Heart left ventricle (tissue), 16 donors: Measurements from ENCODE around the gene NEMP2. TPM values are rescaled to one million over a fixed set of nuclear protein-coding genes. Genes with fewer than 3 reads are reported as not detected.
A peak's percentile ranks its signal among the peaks of the same experiment; 100 is the strongest.

Source experiments
- ATAC-seq, 4 donors: fragments of 200-7000 bp; cut with Tn5 transposase; one replicate each; pipeline ENCODE4 v1.9.1; 2020 to 2022; ENCODE audit warnings: moderate library complexity in 4 of 4, mild to moderate bottlenecking in 3 of 4, moderate number of reproducible peaks in 1 of 4
- DNase-seq, 5 donors: peaks; one replicate each; pipeline ENCODE4 v3.0.0-alpha.2; 2020
- H3K27ac ChIP-seq, 12 donors: fragments of 200-600 bp; sonication (generic) in 4 of 12; one replicate each; pipeline versions ENCODE4 v1.5.0 to v1.8.0; 2016 to 2022; ENCODE audit warnings: mild to moderate bottlenecking in 2 of 12
- H3K27me3 ChIP-seq, 9 donors: fragments of 200-600 bp; sonication (generic) in 2 of 9; one replicate each; pipeline versions ENCODE4 v1.5.1 to v1.8.0; 2016 to 2022; ENCODE audit warnings: mild to moderate bottlenecking in 3 of 9
- H3K36me3 ChIP-seq, 9 donors: fragments of 200-600 bp; sonication (generic) in 2 of 9; one replicate each; pipeline versions ENCODE4 v1.5.0 to v1.8.0; 2018 to 2022; ENCODE audit warnings: mild to moderate bottlenecking in 2 of 9
- H3K4me1 ChIP-seq, 12 donors: fragments of 200-600 bp; sonication (generic) in 4 of 12; one replicate each; pipeline versions ENCODE4 v1.5.0 to v1.8.0; 2016 to 2022; ENCODE audit warnings: mild to moderate bottlenecking in 3 of 12
- H3K4me3 ChIP-seq, 12 donors: fragments of 200-600 bp; sonication (generic) in 4 of 12; one replicate each; pipeline versions ENCODE4 v1.5.0 to v1.8.0; 2017 to 2022; ENCODE audit warnings: mild to moderate bottlenecking in 9 of 12, moderate library complexity in 4 of 12
- H3K9me3 ChIP-seq, 12 donors: fragments of 200-600 bp; sonication (generic) in 4 of 12; one replicate each; pipeline versions ENCODE4 v1.5.0 to v1.8.0; 2016 to 2022; ENCODE audit warnings: mild to moderate bottlenecking in 1 of 12
- POLR2A ChIP-seq, 2 donors: fragments of 450-650 bp; IDR thresholded peaks; one replicate each; pipeline ENCODE4 v1.6.1; 2017; ENCODE audit warnings: antibody characterized with exemption in 2 of 2, mild to moderate bottlenecking in 2 of 2, moderate library complexity in 2 of 2
- WGBS, 4 donors: extraction: QIAGEN DNeasy Blood & Tissue Kit in 2 of 4; methylation state at CpG; one replicate each; pipeline versions ENCODE4 v1.1.5 to v1.1.7; 2013 to 2018; 5-methylcytosine and 5-hydroxymethylcytosine counted together
- intact Hi-C, 10 donors: fragments of 100-400 bp; cut with DNase I; formaldehyde crosslinking; loops; one replicate each; pipeline versions ENCODE4 v1.11.1 to v1.14.2; 2022
- polyA plus RNA-seq, 2 donors: library from polyadenylated mRNA; stranded (reverse); fragments of 200-250 nt; gene quantifications; one replicate each; pipeline ENCODE4 v1.2.3, GENCODE V29; 2013
- total RNA-seq, 9 donors: library from RNA; depleted of rRNA in 2 of 9; stranded (reverse); fragments of >200 nt in 2 of 9; fragmentation: NEBNext Ultra II Directional in 3 of 9; extraction: Animal tissue kit (Norgen Biotek cat#: 25700) in 3 of 9; gene quantifications; one replicate each; pipeline versions ENCODE4 v1.1.0 to v1.2.4, GENCODE V29; 2016 to 2023
- TF ChIP-seq, protein P1 (sequence below), 12 donors: fragments of 200-600 bp; sonication (generic) in 4 of 12; IDR thresholded peaks; one replicate each; pipeline versions ENCODE4 v1.5.0 to v1.8.0; 2018 to 2022; ENCODE audit warnings: antibody characterized with exemption in 12 of 12, mild to moderate bottlenecking in 5 of 12
- donor health status: ischemic (EF 13 %, LVEDD 7.1; RV severe dilation, severe dysfunction).
- donor health status: healthy with polysubstance abuse.
- donor health status: DM: no; HTN: yes; CAD: no.
- donor health status: DM: no; HTN: no; CAD: no.
- donor health status: ischemic (EF 25% LVEDD 6.9; RV normal size, moderate dysfunction).
- donor health status: ischemic (EF 25% LVEDD 5.7; RV mildly dilated, moderate dysfunction).
- donor health status: healthy.
- donor health status: DM: yes; HTN: yes; CAD: no.
- donor health status: ischemic (EF 35%, LVEDD 5.7; RV mildly dilated, moderate dysfunction).
- donor health status: nonischemic (EF 11% LVEDD 7.7; RV severe dilation, severe dysfunction).
- donor health status: DM: yes; HTN: yes; CAD: no.
- donor health status: PGD.
- donor health status: ischemic (EF 29% LVEDD 5.4; RV normal size, mild dysfunction).
- donor health status: nonischemic (EF 23%, LVEDD 6.1; RV moderate dilation, normal function).

Gene NEMP2
- total and polyA plus RNA-seq, 11 donors, result 0.42 to 4.6 (median 2.2) TPM

DNA sequence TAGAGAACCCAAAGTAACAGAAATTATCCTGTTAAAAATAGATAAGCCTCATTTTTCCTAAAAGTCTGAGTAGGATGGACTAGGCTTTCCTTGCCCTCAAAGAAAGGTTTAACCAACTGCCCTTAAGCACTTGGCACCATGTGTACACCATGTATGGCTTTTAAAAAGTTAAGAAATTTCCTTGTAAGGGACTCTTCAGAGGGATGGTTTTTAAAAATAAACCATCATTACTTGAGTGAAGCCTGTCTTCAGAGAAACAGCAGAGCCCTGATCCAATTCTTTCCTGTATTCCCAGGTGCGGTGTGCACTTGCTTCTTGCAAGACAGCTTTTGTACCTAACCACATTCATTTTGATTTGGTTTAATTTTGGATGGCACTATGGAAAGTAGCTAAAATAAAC is 1.1 kb upstream of the NEMP2 start:
- Histone ChIP-seq H3K27ac (peak overlapping the region; percentile 92 to 99 (median 98)), H3K4me3 (peak overlapping the region; percentile 67 to 95 (median 79)), H3K27me3 (no peaks in the 10 kb centered on the region), H3K9me3 (peaks cover 0 to 41% (median 15%) of the 10 kb centered on the region in 12 donors), H3K36me3 (no peaks in the 10 kb centered on the region), H3K4me1 (peaks cover 0 to 30% (median 10%) of the 10 kb centered on the region in 12 donors)
- DNase-seq, result no peak
- WGBS, 4 donors, result 37 to 68% (median 53%) methylated on average over 1 of the region's 1 CpG
- intact Hi-C loops, result loop anchor here in 8 of 10 donors (1.0 to 10.0 kb wide), 10 partner anchors 37 to 259 kb away; partner anchors contain the start of gene NAB1 (in 4 of the 8)
- ATAC-seq, result no peak
- no peak for TF ChIP-seq POLR2A (IDR thresholded peaks at IDR 0.05)
- TF ChIP-seq, protein P1, sequence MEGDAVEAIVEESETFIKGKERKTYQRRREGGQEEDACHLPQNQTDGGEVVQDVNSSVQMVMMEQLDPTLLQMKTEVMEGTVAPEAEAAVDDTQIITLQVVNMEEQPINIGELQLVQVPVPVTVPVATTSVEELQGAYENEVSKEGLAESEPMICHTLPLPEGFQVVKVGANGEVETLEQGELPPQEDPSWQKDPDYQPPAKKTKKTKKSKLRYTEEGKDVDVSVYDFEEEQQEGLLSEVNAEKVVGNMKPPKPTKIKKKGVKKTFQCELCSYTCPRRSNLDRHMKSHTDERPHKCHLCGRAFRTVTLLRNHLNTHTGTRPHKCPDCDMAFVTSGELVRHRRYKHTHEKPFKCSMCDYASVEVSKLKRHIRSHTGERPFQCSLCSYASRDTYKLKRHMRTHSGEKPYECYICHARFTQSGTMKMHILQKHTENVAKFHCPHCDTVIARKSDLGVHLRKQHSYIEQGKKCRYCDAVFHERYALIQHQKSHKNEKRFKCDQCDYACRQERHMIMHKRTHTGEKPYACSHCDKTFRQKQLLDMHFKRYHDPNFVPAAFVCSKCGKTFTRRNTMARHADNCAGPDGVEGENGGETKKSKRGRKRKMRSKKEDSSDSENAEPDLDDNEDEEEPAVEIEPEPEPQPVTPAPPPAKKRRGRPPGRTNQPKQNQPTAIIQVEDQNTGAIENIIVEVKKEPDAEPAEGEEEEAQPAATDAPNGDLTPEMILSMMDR (IDR thresholded peaks at IDR 0.05), result no peak

DNA sequence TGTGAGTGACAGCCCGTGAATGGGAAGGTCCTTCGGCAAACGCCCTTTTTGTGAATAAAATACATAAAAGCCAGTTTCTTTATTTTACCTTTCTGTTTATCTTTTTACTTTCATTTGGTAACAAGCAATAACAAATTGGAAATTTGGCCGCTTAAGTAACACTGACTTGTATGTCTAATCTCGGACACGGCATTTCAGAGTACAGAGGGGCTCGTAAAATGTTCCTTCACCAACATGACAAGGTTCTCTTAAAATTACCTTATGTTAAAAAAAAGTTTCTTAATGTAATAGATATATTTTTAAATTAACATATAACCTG is 558 bp upstream of the NEMP2 start:
- peak overlapping the region; percentile 67 to 95 (median 79) for H3K4me3 ChIP-seq
- ATAC-seq (no peak), DNase-seq (no peak)
- H3K4me1 ChIP-seq, result peaks cover 0 to 35% (median 12%) of the 10 kb centered on the region in 12 donors
- intact Hi-C loops, result loop anchor here in 8 of 10 donors (1.0 to 10.0 kb wide), 10 partner anchors 37 to 260 kb away; partner anchors contain the start of gene NAB1 (in 4 of the 8)
- H3K36me3 ChIP-seq, result no peaks in the 10 kb centered on the region
- 2 to 3% (median 3%) methylated on average over 7 of the region's 7 CpGs for WGBS, 4 donors
- TF ChIP-seq, protein P1 (IDR thresholded peaks at IDR 0.05), result no peak
- no peak for TF ChIP-seq POLR2A (IDR thresholded peaks at IDR 0.05)
- peak overlapping the region; percentile 92 to 99 (median 98) for H3K27ac ChIP-seq
- peaks cover 0 to 36% (median 10%) of the 10 kb centered on the region in 12 donors for H3K9me3 ChIP-seq
- H3K27me3 ChIP-seq, result no peaks in the 10 kb centered on the region

DNA sequence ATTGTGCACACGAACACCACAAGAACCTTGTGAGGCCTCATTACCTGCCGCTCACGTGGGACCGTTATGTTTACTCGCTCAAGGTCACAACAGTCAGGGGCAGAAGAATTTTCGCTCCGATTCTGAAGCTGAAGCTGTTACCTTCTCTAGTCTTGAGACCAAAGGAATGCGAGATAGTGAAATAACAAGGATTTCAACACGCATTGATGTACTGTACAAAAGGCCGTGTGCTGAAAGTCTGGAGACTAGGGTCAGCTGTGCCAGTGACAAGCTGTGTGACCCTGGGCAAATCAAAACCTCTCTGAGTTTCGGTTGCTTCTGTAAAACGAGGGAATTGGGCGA is 583 bp downstream of the NEMP2 start:
- intact Hi-C loops, result loop anchor here in 8 of 10 donors (2.0 to 10.0 kb wide), 7 partner anchors 45 to 261 kb away; partner anchors contain the start of gene NAB1 (in 5 of the 8)
- 4 to 13% (median 8%) methylated on average over 13 of the region's 13 CpGs for WGBS, 4 donors
- peak in 1 of 4 donors; percentile 27 for ATAC-seq

More for the DNA sequence above, 583 bp downstream of the NEMP2 start:
- DNase-seq, result peak in 2 of 5 donors; percentile 24 to 42
- Histone ChIP-seq H3K4me3 (peak overlapping the region; percentile 67 to 95 (median 79)), H3K36me3 (no peaks in the 10 kb centered on the region), H3K27me3 (no peaks in the 10 kb centered on the region), H3K27ac (peak overlapping the region; percentile 92 to 99 (median 98)), H3K4me1 (peaks cover 0 to 45% (median 13%) of the 10 kb centered on the region in 12 donors), H3K9me3 (peaks cover 0 to 24% (median 4%) of the 10 kb centered on the region in 12 donors)
- no peak for TF ChIP-seq POLR2A (IDR thresholded peaks at IDR 0.05)
- TF ChIP-seq, protein P1 (IDR thresholded peaks at IDR 0.05), result no peak
